HG03571 (cell line): Measurements from ENCODE around the gene ZFP1.

Experiments used
- ATAC-seq: cut with Tn5 transposase; IDR thresholded peaks from one replicate; pipeline ENCODE4 v1.9.1; 2021; ENCODE audit not compliant: unreplicated experiment

Gene ZFP1

DNA sequence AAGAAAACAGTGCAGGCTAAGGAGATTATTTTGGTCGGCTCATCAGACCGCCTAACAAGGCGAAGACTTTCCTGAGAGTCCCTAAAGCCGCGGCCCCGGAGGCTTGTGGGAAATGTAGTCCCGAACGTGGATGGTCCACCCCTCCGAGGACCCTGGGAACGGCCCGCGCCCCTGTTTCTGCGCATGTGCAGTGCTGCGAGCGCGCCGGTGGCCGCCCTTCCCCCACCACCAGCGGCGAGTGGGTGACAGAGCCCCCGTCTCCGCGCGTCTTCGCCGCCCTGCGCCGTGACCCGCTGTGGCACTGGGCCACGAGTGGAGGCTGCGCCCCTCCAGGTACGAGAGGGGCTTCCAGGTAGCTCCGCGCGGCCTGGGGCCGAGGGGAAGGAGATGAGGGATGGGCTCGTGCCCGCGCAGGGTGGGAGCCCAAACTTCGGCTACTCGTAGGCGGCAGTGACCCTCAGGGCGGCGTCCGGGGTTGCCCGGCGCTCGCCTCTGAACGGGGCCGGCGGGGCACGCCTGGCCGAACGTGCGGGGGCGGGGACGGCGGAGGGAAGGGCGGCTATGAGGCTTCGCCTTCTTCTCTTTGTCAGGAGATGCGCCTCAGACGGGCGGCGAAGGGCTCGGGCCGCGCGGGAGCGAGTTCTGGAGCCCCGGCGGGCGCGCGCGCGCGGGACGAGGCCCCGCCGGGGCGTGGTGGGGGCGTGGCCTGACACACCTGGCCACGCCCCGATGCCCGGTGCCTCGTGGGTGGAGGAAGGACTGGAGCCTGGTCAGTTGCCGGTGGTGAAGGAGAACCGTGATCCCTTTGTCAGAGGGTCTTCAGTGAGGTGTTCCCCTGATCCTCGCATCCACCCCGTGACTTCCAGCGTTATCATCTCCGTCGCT, at the start of gene ZFP1:
ZFP1 (plus strand) TSS at position 214 of the 885 bp plus-strand sequence. CDS start 4,428 bp downstream, outside the sequence.
- ATAC-seq = peak; percentile 84

DNA sequence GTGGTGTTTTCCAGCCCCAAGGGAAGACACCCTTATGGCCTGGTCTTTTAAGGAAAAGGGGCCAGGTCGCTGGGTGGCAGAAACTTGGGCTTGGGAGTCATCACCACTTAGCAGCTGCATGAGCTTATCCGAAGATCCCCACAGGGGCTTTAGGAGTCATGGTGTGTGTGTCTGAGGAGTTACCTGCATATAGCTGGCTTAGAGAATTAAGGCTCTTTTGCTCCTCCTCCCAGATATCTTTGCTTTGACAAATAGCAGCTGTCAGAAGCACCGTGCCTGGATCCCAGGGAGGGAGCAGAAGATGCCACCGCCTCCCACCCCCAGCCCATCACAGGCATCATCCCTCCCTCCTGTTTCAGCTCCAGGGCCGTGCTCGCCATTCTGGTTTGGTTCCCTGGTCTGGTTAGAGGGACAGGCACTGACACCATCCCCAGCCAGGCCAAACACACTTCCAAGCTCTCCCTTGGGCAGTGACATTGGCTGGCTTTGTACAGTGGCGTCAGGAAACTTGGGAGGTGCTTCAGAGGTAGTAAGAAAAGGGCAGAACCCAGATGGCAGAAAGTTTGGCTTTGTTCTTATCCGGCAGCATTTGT, 49.2 kb upstream of the ZFP1 start:
- no peak for ATAC-seq

DNA sequence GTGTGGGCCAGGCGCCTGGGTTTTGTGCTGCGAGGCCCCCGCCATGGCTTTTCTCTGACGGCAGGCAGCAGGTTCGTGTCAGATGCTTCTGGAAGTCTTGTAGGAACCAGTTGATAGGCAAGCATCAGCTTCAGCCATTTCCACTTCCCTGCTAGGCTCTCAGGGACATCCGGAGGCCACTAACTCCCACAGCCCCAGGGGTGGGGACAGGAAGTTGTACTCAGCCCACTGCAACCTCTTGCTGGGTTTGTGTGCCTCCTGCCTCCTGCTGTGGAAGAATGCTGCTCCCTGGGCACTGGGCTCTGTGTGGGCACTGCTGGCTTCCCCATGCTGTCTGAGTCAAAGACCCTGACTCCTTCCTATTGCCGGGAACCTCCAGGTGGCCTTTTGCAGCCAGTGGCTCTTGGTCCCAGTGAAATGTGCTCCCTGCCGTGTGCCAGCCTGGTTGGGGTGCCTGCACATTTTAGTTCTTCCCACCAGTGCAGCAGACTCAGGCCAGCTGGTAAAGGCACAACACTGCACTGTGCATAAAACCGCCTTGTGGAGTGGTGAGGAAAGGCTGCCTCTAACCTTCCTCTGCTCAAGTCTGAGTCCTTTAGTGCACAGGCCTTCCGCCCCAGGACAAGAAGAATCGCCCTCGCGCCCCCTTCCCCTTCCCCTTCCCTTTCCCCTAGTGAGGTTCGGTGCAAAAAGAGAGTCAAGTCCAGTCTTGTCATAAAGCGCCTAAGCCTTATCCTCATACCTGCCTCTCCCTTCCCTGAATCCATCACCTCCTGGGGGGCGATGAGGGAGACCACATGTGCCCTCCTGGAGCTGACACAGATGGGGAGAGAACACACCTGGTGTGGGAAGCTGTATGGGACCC, 48.4 kb upstream of the ZFP1 start:
- no peak for ATAC-seq

DNA sequence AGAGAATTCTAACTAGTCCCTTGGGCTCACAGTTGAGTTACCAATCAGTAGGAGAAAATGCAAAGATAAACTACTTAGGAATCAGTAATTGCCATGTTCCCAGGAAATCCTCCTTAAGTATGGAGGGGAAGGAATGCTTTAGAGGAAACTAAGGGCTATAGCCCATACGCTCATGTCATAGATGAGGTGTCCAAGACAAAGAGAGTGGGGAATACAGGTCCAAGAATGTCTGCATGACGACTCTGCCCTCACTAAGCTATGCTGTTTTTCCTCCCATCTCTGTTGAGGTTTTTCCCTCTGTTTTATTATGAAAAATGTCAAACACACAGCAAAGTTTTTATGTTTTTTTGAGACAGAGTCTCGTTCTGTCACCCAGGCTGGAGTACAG, 47.7 kb upstream of the ZFP1 start:
- no peak for ATAC-seq

DNA sequence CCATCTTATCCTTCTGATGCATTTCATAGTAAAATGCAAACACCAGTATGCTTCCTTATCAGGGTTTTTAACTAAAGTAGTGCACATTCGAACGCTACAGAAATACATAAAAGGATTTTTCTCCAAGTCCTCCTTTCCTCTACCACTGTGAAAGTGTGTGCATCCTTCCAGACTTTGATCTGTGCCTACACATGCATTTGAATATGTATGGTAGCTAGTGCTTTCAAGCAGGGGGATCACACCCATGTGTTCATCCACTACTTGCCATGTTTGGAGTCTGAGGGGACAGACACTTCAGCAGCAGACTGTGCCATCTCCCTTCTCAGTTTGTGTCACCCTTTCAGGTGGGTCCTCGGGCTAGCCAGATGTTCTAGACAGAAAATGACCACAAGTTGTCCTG, 46.7 kb upstream of the ZFP1 start:
- no peak for ATAC-seq

DNA sequence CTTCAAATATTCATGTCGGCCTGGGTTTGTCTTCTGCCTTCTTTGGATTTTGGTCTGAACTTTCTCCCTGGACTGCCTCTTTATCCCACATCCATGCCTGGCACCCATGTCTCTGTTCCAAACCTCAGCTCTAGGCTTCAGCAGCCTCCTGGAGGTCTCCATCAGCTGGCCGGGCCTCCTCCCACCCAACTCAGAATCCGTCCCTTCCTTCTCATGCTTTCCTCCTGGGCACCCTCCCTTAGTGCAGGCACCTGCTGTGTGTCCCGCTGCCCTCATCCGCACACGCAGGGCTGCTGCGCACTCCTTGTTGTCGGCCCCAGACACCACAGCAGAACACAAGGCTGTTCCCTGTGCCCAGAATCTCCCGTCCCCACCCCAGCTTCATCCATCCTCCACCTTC, 45.7 kb upstream of the ZFP1 start:
- no peak for ATAC-seq

DNA sequence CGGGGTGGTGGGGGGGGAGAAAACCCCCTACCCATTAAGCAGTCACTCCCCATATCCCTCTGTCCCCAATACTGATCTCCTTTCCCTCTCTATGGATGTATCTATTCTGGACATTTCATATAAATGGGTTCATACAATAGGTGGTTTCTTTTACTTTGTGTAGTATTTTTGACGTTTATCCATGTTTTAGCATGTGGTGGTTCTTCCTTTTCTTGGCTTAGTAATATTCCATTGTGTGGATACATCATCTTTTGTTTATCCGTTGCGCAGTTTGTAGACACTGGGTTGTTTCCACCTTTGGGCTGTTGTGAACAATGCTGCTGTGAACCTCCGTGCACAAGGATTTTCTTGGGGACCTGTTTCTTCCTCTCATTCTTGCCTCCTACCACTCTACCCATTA, 44.3 kb upstream of the ZFP1 start:
- ATAC-seq = no peak

DNA sequence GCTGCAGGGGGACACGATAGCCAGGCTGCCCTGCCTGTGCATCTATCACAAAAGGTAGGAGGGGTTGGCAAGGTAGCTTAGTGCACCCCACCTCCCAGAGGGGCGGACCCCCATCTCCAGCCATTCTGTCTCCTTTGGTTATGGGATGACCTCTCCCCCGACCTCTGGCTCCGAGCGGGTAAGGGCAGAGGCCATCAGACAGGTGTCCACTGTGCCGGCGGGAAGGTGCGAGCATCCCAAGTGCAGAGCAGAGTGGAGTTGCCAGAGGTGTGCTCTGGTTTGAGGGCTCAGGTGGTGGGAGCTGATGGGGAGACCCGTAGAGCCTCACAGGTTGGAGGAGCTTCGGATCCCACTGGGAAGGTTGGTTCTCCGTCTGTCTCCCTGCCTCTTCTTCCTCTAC, 43.5 kb upstream of the ZFP1 start:
- ATAC-seq = no peak

DNA sequence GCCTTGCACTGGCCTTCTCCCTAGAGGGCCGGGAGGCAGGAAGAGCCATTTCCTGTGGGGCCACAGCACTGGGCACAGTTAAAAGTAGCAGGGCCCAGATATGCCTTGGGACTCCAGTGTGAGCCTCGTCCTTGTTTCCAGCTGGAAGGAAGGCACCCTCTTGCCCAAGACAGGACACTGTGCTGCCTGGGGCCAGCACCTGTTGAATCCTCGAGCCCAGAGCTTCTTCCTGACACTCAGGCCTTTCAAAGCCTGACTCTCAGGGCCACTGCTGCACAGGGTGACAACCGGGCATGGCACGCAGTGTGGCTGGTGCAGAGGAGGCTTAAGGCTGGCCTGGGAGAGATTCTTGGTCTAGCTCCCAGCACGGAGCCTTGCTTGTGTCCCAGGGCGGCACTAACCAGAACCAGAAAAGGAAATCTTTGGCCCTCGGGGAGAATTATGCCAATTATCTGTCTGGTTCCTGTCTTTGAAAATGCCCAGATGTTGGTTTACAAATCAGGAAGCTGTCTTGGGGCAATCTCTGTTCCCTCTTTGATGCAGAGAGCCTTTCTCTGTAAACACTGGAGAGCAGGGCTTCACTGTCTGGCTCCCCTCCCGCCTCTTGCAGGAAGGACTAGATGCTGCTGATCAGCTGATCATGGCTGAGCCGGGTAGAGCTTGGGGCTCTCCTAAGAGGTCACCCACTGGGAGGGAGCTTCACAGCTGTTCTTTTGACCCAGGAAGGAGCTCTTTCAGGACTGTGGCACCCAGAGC, 42.8 kb upstream of the ZFP1 start:
- ATAC-seq = no peak

DNA sequence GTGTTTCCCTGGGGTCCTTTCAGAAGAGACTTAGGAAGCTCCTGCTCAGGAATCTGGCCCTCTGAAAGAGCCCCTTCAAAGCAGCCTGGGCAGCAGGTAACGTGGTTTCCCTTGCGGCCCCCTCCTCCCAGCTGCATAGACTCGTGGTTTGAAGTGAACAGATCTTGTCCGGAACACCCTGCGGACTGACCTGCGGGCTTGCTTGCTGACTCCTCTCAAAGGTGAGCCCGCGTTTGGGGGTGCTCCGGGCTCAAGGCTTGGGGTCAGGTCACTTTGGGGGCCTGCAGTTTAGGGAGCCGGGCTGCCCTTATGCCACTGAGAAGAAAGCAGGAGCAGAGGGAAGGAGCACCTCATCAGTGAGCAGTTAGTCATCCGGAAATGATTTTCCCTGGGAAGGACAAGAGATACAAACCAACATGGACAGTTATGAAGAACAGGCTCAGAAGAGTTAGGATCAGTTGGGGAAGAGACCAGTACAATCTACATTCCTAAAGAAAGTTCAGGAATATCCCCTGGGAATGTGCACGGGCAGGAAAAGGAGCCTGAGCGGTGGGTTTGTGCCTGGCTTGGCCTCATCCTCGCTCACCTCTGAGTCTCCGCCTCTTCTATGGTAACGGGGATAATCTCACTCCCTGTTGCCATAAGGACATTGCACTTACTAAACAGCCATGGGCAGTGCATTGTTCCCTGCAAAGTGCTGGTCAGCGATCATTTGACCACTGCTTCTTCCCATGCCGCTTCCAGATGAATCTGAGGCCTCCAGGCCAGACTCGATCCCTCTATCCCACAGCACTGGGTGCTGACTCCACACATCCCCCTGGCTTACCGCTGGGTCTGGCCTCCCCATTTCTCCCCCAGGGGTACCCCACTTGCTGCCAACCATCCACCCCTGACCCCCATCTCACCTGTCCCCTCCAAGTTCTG, 41.7 kb upstream of the ZFP1 start:
- ATAC-seq = no peak

DNA sequence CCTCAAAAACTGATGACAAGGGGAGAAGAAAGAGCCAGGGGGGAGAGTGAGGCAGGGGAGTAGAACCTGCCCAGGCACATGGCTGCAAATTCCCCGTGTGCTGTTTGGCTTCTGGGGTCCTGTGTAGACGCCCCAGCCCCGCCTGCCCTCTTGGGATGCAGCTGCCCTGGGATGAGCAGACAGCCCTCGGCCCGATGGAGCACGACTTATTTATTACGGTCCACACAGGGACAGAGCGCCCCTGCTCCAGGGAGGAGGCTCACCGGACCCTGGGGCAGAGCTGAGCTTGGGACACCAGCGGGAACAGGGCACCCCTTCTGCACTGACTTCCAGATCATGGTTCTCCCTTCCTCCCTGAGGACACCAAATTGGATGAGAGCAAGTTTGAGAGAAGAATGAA, 40.8 kb upstream of the ZFP1 start:
- ATAC-seq = no peak

DNA sequence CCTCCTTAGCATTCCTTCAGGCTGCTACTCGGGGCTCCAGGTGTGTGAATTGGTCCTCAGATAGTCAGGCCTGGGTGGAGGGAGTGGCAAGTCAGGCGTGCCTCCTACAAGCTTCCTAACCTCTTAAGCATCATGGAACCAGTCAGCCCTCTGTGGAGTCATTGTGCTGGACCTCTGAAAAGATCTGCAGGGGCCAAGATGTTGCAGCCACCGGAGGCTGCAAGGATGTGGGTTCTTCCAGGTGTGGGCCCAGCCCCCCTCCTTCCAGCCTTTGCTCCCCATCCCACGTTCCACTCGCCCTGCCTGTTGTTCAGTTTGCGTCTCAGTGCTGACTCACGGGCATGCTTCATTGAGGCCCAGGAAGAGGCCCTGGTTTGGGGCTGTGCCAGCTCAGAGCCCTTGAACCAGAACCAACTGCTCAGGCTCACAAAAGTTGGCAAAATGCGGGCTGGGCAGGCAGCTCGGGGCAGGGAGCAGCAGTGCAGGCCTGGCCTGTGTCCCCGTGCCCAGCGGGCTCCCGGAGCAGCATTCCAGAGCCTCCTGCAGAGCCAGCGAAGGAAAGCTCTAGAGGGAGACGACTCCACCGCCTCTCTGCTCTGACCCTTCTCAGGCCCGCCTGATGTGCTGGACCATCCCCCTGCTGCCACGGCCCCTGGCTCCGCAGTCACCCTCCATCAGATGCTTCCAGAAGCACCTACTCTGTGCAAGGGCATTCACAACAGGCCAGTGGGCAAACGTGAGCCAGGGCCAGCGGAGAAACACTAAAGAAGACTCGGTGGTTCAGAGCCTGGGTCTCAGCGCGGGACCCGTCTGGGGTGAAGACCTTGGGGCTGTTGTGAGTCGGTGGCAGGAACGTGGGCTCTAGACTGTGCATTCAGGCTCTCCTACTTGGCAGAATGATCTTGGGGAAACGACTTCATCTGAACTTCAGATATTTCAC, 39.3 kb upstream of the ZFP1 start:
- ATAC-seq = peak; percentile 42

DNA sequence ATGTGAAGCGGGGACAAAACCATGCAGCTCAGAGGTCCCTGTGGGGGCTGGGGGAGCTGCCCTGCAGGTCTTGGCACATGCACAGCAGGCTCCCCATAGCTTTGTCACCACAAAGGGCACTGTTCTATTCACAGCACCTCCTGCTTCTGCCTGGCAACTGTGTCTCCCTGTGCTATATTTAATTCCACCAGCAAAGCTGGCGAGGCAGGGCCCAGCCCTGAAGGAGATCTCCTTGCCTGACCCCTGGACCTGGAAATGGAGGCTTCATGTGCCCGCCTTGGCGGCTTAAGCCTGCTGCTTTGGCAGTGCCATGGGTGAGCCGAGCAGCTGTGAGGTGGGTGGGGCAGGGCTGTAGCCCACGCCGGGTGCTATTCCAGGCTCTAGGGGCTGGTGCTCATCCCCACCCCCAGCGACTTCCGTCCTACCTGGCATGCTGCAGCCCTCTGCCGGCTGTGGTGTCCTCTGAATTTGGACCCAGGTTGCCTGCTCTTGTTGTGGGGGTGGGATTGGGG, 38.5 kb upstream of the ZFP1 start:
- no peak for ATAC-seq

DNA sequence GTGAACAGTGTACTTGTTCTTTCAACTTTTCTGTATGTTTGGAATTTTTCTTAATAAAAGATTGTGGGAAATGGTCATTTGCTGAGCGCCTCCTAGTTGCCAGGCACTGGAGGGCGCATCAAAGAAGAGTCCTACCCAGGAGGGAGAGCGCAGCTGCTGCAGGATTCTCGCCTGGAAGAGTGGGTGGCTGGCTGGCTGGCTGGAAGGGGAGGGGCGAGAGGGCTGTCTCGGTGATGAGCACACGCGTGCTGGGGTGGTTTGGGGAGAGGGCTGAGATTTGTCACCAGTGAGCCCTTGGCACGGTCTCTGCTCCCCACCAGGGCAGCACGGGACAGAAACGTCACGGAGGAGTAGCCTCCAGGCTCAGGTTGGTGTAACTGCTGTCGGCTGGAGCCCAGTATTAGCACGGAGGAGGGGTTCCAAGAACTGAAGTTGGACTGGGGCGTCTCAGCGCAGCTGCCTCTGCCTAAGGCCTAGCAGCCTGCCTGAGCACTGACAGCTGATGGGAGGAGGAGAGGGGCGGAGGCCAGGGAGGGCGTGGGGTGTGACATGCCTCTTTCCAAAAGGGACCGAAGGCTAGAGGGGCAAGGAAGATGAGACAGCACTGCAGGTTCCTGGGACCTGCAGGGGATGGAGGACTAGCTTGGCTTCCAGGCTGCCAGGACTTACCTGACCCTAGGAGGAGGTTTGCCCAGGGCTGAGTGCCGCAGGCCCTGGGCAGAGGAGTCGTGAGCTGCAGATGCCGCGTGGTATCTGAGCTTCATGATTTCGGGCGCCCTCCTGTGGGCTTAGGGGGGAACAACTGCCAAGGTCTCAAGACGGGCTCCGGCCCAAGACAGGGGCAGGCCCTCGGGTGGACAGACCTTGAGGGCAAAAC, 37.4 kb upstream of the ZFP1 start:
- peak; percentile 67 for ATAC-seq

DNA sequence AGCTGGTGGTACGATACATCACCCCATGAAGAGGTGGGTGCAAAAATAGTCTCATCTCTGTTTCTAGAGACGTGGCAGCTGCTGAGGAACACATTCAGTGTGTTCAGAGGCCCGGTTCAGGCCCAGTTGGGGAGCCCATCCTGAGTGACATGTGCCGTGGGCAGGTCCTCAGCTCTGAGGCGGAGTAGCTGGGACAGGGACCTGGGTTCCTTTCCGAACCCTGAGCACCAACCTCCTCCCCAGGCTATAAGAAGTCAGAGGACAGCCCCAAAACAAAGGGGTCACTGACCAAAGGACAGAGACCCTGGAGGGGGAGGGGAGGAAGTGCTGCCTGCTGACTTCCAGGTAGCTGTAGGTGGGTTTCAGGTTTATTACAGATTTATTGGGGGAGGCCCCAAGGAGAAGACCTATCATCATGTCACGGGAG, 36.8 kb upstream of the ZFP1 start:
- no peak for ATAC-seq

DNA sequence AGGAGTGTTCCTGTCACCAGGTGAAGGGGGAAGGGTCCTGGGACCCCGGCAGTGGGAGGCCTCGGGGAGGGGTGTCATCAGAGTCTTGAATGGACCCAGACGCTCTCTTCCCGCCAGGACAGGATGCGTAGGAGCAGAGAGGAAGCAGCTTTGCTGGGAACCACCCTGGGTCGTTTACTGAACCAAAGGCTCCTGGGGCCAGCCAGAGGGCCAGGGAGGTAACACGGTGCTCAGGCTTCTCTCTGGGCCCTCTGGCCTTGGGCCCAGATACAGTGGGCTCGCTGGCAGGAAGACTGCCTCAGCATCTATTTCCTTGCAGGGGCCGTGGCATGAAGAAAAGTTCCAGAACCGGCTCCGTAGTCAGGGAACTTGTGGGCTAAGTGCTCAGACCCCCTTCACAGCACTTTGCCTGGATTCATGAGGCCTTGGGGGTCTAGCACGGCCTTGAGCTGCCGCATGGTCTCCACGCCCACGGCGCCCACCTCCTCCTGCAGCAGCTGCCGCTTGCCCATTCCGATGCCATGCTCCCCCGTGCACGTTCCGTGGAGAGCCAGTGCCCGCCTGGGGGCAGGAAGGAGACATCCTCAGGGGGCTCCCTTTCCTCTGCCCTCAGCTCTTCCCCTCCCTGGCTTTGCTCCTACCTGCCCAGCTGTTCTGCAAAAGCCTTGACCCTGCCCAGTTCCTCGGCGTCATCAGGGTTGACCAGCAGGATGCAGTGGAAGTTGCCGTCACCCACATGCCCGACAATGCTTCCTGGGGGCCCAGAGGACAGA, 36.2 kb upstream of the ZFP1 start:
- no peak for ATAC-seq
